Esophagus muscularis mucosa (tissue), 3 donors: ENCODE data around the gene ATP1A4.

Experiments used
- CTCF ChIP-seq, 3 experiments: fragments of 200-600 bp in 2 of 3; fragments of 450-650 bp in 1 of 3; sonication (generic) in 2 of 3; IDR thresholded peaks; one replicate each; pipeline ENCODE4 v1.5.1; 2017 to 2019; ENCODE audit warnings: antibody characterized with exemption in 3 of 3, mild to moderate bottlenecking in 2 of 3, moderate library complexity in 1 of 3
- POLR2A ChIP-seq: fragments of 450-650 bp; IDR thresholded peaks from one replicate; pipeline ENCODE4 v1.6.1; 2017; ENCODE audit warnings: antibody characterized with exemption, moderate library complexity, mild to moderate bottlenecking, low read depth
- POLR2AphosphoS5 ChIP-seq, 2 donors: sonication (generic); formaldehyde crosslinking; IDR thresholded peaks; one replicate each; pipeline ENCODE4 v1.6.1; 2017; ENCODE audit warnings: antibody characterized with exemption in 2 of 2

GRCh38 chr1:160178731-160179130 lies 27.3 kb downstream of the ATP1A4 start:
- TF ChIP-seq CTCF (IDR thresholded peaks at IDR 0.05) = no peak
- TF ChIP-seq POLR2AphosphoS5 (IDR thresholded peaks at IDR 0.05) = no peak
- no peak for TF ChIP-seq POLR2A
